K562 (cell line): ENCODE measurements around the gene TSGA10IP. TPM values are rescaled to one million over a fixed set of nuclear protein-coding genes. Genes with fewer than 3 reads are reported as not detected.

Experiments used
- BRCA1 ChIP-seq, 2 experiments: fragments of 450-650 bp in 1 of 2; sonication (generic) in 1 of 2; formaldehyde crosslinking in 1 of 2; IDR thresholded peaks; 2 replicates each; pipeline versions ENCODE4 v1.5.0 to v1.6.1; 2017 to 2020; ENCODE audit warnings: mild to moderate bottlenecking in 1 of 2, missing genetic modification reagents in 1 of 2
- CBX8 ChIP-seq: fragments of 200-600 bp; sonication (generic); IDR thresholded peaks from 2 replicates; pipeline ENCODE4 v1.6.1; 2012; ENCODE audit warnings: borderline replicate concordance, mixed run types, low read depth, mild to moderate bottlenecking, moderate library complexity, mixed read lengths, low read length, control low read depth, inconsistent platforms; ENCODE audit not compliant: poor library complexity, severe bottlenecking; ENCODE audit errors: extremely low read depth
- DDX20 ChIP-seq: fragments of 450-650 bp; IDR thresholded peaks from 2 replicates; pipeline ENCODE4 v1.6.1; 2016; ENCODE audit warnings: missing genetic modification characterization, low read depth, mild to moderate bottlenecking, missing compliant biosample characterization, moderate library complexity
- DIDO1 ChIP-seq: fragments of 450-650 bp; IDR thresholded peaks from 2 replicates; pipeline ENCODE4 v1.6.1; 2016; ENCODE audit warnings: low read depth, missing biosample characterization, missing genetic modification characterization
- FIP1L1 ChIP-seq: fragments of 200-400 bp; formaldehyde crosslinking; IDR thresholded peaks from 2 replicates; pipeline ENCODE4 v1.6.1; 2018; ENCODE audit warnings: mild to moderate bottlenecking, low read depth, low read length; ENCODE audit not compliant: poor library complexity, severe bottlenecking
- FOSL1 ChIP-seq: fragments of 200-800 bp; sonication (Bioruptor generic); conservative IDR thresholded peaks from 2 replicates; pipeline ENCODE4 v1.6.1; 2016; ENCODE audit warnings: missing genetic modification characterization, missing compliant biosample characterization
- MLLT1 ChIP-seq, 2 experiments: fragments of 450-650 bp; IDR thresholded peaks; 2 replicates each; pipeline ENCODE4 v1.6.1; 2016
- MXD1 ChIP-seq: fragments of 250-450 bp; sonication (Bioruptor Pico); IDR thresholded peaks from 2 replicates; pipeline ENCODE4 v1.8.0; 2021; ENCODE audit warnings: borderline replicate concordance, mild to moderate bottlenecking, moderate library complexity; ENCODE audit not compliant: poor library complexity, severe bottlenecking
- PRMT5 ChIP-seq: sonication (generic); formaldehyde crosslinking; IDR thresholded peaks from 2 replicates; pipeline ENCODE4 v1.5.0; 2020; ENCODE audit warnings: missing genetic modification reagents
- PYGO2 ChIP-seq: fragments of 450-650 bp; IDR thresholded peaks from 2 replicates; pipeline ENCODE4 v1.6.1; 2016; ENCODE audit warnings: mild to moderate bottlenecking, missing genetic modification characterization, moderate library complexity, missing compliant biosample characterization
- STAT5A ChIP-seq: IDR thresholded peaks from 2 replicates; pipeline ENCODE4 v1.6.1; 2012; ENCODE audit warnings: low read length, inconsistent platforms, borderline replicate concordance
- ZBTB1 ChIP-seq: sonication (generic); formaldehyde crosslinking; IDR thresholded peaks from 2 replicates; pipeline ENCODE4 v1.8.1; 2023; ENCODE audit warnings: missing genetic modification reagents, low read depth, mild to moderate bottlenecking, borderline replicate concordance
- ZEB2 ChIP-seq: fragments of 450-650 bp; IDR thresholded peaks from 2 replicates; pipeline ENCODE4 v1.6.1; 2016
- ZNF24 ChIP-seq: fragments of 450-650 bp; IDR thresholded peaks from 2 replicates; pipeline ENCODE4 v1.6.1; 2016
- ZNF408 ChIP-seq: fragments of 250-450 bp; sonication (Bioruptor Pico); IDR thresholded peaks from 2 replicates; pipeline ENCODE4 v1.4.0; 2020; ENCODE audit warnings: low read depth, mild to moderate bottlenecking, moderate library complexity
- polyA plus RNA-seq, 8 experiments: library from polyadenylated mRNA; depleted of rRNA in 4 of 8; stranded (reverse) in 5 of 8; unstranded in 3 of 8; fragments of >200 nt; fragmentation: Nextera tagmentation in 2 of 8; fragmentation: Illumina TruSeq in 1 of 8; extraction: Ambion mirVana in 2 of 8; extraction: Trizol in 1 of 8; gene quantifications; 2 replicates each; pipeline versions ENCODE4 v1.2.1 to v1.2.3, GENCODE V29; 2011 to 2014; ENCODE audit warnings: inconsistent platforms in 1 of 8, missing spikeins in 1 of 8
- total RNA-seq, 7 experiments: library from RNA; depleted of rRNA in 6 of 7; stranded (reverse); fragments of >200 nt in 6 of 7; fragmentation: Illumina TruSeq in 2 of 7; extraction: Trizol in 2 of 7; gene quantifications; 2 replicates each; pipeline versions ENCODE4 v1.2.1 to v1.2.3, GENCODE V29; 2011 to 2021; ENCODE audit warnings: low replicate concordance in 1 of 7
- TF ChIP-seq, protein P1 (sequence below): fragments of 450-650 bp; IDR thresholded peaks from 2 replicates; pipeline ENCODE4 v1.6.1; 2017; ENCODE audit warnings: mild to moderate bottlenecking, moderate library complexity
- TF ChIP-seq, protein P2 (sequence below): fragments of 250-450 bp; sonication (Bioruptor Pico); IDR thresholded peaks from 2 replicates; pipeline ENCODE4 v1.4.0; 2020; ENCODE audit warnings: mild to moderate bottlenecking, moderate library complexity
- TF ChIP-seq, protein P3 (sequence below): fragments of 250-450 bp; sonication (Bioruptor Pico); IDR thresholded peaks from 2 replicates; pipeline ENCODE4 v1.5.1; 2021; ENCODE audit warnings: mild to moderate bottlenecking

TSGA10IP gene
- total and polyA plus RNA-seq, 9 of the 15 experiments (the other 6 are each of a cell fraction or from before 2014, with no cell fraction given), result not detected

GRCh38 chr11:65961267-65962140 is 16.2 kb downstream of the TSGA10IP start, which contains the start of gene SART1 (continued):
- TF ChIP-seq BRCA1 (IDR thresholded peaks at IDR 0.05) (no peak), BRCA1 (CRISPR knock-in tag; IDR thresholded peaks at IDR 0.05) (no peak), ZNF408 (CRISPR knock-in tag) (no peak), STAT5A (no peak), ZNF24 (peak; percentile 44; the same call in 1 of the 2 replicates), ZBTB1 (CRISPR knock-in tag) (no peak), CBX8 (no peak), MXD1 (CRISPR knock-in tag) (no peak), FOSL1 (tag) (no peak), MLLT1 (IDR thresholded peaks at IDR 0.05) (peak in 1 of 2 experiments; percentile 61; a peak in 1 of 4 replicates), ZEB2 (no peak), DDX20 (tag) (no peak), PRMT5 (CRISPR knock-in tag) (no peak), DIDO1 (tag) (peak; percentile 87), FIP1L1 (peak; percentile 96), PYGO2 (tag) (no peak)
- TF ChIP-seq, protein P1, sequence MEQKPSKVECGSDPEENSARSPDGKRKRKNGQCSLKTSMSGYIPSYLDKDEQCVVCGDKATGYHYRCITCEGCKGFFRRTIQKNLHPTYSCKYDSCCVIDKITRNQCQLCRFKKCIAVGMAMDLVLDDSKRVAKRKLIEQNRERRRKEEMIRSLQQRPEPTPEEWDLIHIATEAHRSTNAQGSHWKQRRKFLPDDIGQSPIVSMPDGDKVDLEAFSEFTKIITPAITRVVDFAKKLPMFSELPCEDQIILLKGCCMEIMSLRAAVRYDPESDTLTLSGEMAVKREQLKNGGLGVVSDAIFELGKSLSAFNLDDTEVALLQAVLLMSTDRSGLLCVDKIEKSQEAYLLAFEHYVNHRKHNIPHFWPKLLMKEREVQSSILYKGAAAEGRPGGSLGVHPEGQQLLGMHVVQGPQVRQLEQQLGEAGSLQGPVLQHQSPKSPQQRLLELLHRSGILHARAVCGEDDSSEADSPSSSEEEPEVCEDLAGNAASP, result no peak
- TF ChIP-seq, protein P2, sequence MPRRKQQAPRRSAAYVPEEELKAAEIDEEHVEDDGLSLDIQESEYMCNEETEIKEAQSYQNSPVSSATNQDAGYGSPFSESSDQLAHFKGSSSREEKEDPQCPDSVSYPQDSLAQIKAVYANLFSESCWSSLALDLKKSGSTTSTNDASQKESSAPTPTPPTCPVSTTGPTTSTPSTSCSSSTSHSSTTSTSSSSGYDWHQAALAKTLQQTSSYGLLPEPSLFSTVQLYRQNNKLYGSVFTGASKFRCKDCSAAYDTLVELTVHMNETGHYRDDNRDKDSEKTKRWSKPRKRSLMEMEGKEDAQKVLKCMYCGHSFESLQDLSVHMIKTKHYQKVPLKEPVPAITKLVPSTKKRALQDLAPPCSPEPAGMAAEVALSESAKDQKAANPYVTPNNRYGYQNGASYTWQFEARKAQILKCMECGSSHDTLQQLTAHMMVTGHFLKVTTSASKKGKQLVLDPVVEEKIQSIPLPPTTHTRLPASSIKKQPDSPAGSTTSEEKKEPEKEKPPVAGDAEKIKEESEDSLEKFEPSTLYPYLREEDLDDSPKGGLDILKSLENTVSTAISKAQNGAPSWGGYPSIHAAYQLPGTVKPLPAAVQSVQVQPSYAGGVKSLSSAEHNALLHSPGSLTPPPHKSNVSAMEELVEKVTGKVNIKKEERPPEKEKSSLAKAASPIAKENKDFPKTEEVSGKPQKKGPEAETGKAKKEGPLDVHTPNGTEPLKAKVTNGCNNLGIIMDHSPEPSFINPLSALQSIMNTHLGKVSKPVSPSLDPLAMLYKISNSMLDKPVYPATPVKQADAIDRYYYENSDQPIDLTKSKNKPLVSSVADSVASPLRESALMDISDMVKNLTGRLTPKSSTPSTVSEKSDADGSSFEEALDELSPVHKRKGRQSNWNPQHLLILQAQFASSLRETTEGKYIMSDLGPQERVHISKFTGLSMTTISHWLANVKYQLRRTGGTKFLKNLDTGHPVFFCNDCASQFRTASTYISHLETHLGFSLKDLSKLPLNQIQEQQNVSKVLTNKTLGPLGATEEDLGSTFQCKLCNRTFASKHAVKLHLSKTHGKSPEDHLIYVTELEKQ, result no peak
- TF ChIP-seq, protein P3, sequence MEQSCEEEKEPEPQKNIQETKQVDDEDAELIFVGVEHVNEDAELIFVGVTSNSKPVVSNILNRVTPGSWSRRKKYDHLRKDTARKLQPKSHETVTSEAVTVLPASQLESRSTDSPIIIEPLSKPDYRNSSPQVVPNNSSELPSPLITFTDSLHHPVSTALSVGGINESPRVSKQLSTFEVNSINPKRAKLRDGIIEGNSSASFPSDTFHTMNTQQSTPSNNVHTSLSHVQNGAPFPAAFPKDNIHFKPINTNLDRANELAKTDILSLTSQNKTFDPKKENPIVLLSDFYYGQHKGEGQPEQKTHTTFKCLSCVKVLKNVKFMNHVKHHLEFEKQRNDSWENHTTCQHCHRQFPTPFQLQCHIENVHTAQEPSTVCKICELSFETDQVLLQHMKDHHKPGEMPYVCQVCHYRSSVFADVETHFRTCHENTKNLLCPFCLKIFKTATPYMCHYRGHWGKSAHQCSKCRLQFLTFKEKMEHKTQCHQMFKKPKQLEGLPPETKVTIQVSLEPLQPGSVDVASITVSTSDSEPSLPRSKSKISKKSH (CRISPR knock-in tag), result no peak
